MCF 10A (cell line): Measurements from ENCODE around the gene NRIP1. TPM values are rescaled to one million over a fixed set of nuclear protein-coding genes. Genes with fewer than 3 reads are reported as not detected.

Experiments
- BruUV-seq: library from RNA; stranded (reverse); fragments of 400-500 nt; replicated peaks from 2 replicates; lab custom pipeline; 2021; lab: Mats Ljungman, UMichigan
- CTCF ChIA-PET: fragments of 300-600 bp; sonication (Branson Sonifier 250); formaldehyde crosslinking; extraction: SDS; loops from one replicate; lab custom pipeline; 2021; ENCODE audit warnings: antibody characterized with exemption, inconsistent platforms; lab: Yijun Ruan, JAX
- POLR2A ChIA-PET: fragments of 300-600, 350-650 bp; sonication (Branson Sonifier 250); formaldehyde crosslinking; extraction: SDS; loops from one replicate; lab custom pipeline; 2020; ENCODE audit warnings: antibody characterized with exemption, inconsistent platforms; lab: Yijun Ruan, JAX
- DNase-seq: peaks from one replicate; pipeline ENCODE4 v3.0.0-alpha.2; 2018; ENCODE audit not compliant: unreplicated experiment
- H3K27ac Mint-ChIP-seq: one replicate; pipeline ENCODE4 v1.8.0; 2022; ENCODE audit warnings: mild to moderate bottlenecking, low read depth, mixed read lengths; ENCODE audit not compliant: unreplicated experiment
- H3K27me3 Mint-ChIP-seq: one replicate; pipeline ENCODE4 v1.8.0; 2022; ENCODE audit warnings: mixed read lengths; ENCODE audit not compliant: insufficient read depth, unreplicated experiment
- H3K36me3 Mint-ChIP-seq: one replicate; pipeline ENCODE4 v1.8.0; 2022; ENCODE audit warnings: mild to moderate bottlenecking, moderate library complexity, mixed read lengths; ENCODE audit not compliant: insufficient read depth, unreplicated experiment
- H3K4me1 Mint-ChIP-seq: one replicate; pipeline ENCODE4 v1.8.0; 2022; ENCODE audit warnings: mixed read lengths; ENCODE audit not compliant: insufficient read depth, unreplicated experiment
- H3K4me3 Mint-ChIP-seq: one replicate; pipeline ENCODE4 v1.8.0; 2022; ENCODE audit warnings: mild to moderate bottlenecking, moderate library complexity, mixed read lengths; ENCODE audit not compliant: unreplicated experiment
- H3K9me3 Mint-ChIP-seq: one replicate; pipeline ENCODE4 v1.8.0; 2022; ENCODE audit warnings: mixed read lengths; ENCODE audit not compliant: unreplicated experiment
- intact Hi-C: fragments of 100-400 bp; cut with micrococcal nuclease; formaldehyde crosslinking; loops from 2 replicates; pipeline ENCODE4 v1.14.1; 2022
- total RNA-seq: library from RNA; stranded (reverse); gene quantifications from 2 replicates; pipeline ENCODE4 v1.2.3, GENCODE V29; 2022
- TF ChIP-seq, protein P1 (sequence below): fragments of 200-600 bp; IDR thresholded peaks from one replicate; pipeline ENCODE4 v1.8.0; 2022; ENCODE audit warnings: antibody characterized with exemption, mild to moderate bottlenecking; ENCODE audit not compliant: unreplicated experiment

NRIP1 gene
- total RNA-seq, 1 experiment from 2014 or later = 31.4 TPM

GRCh38 chr21:15006594-15007230, 58.1 kb downstream of the NRIP1 start:
- CTCF ChIA-PET = interaction anchor here (0.8 to 1.0 kb wide), 2 partner anchors 133 to 476 kb away, joined by 3 to 4 read pairs; no protein-coding TSS in a partner anchor
- H3K4me3 Mint-ChIP-seq = no peak overlapping the region
- BruUV-seq = no TSS peak
- TF ChIP-seq, protein P1, sequence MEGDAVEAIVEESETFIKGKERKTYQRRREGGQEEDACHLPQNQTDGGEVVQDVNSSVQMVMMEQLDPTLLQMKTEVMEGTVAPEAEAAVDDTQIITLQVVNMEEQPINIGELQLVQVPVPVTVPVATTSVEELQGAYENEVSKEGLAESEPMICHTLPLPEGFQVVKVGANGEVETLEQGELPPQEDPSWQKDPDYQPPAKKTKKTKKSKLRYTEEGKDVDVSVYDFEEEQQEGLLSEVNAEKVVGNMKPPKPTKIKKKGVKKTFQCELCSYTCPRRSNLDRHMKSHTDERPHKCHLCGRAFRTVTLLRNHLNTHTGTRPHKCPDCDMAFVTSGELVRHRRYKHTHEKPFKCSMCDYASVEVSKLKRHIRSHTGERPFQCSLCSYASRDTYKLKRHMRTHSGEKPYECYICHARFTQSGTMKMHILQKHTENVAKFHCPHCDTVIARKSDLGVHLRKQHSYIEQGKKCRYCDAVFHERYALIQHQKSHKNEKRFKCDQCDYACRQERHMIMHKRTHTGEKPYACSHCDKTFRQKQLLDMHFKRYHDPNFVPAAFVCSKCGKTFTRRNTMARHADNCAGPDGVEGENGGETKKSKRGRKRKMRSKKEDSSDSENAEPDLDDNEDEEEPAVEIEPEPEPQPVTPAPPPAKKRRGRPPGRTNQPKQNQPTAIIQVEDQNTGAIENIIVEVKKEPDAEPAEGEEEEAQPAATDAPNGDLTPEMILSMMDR = no peak
- intact Hi-C loops = no loop called here
- POLR2A ChIA-PET = interaction anchor here (0.7 to 1.2 kb wide), 3 partner anchors 9 to 586 kb away, joined by 3 read pairs; no protein-coding TSS in a partner anchor
- H3K27ac Mint-ChIP-seq = no peak overlapping the region
- no peaks in the 10 kb centered on the region for H3K27me3 Mint-ChIP-seq
- DNase-seq = no peak
- peaks cover 8% of the 10 kb centered on the region for H3K36me3 Mint-ChIP-seq
- H3K9me3 Mint-ChIP-seq = peaks cover 7% of the 10 kb centered on the region
- H3K4me1 Mint-ChIP-seq = peaks cover 6% of the 10 kb centered on the region

- POLR2A ChIA-PET = interaction anchor here (0.6 kb wide), 1 partner anchor 38 kb away, joined by 4 read pairs; no protein-coding TSS in a partner anchor
- TF ChIP-seq, protein P1 = no peak
- H3K36me3 Mint-ChIP-seq = peaks cover 8% of the 10 kb centered on the region
- intact Hi-C loops = no loop called here
- H3K9me3 Mint-ChIP-seq = peaks cover 7% of the 10 kb centered on the region
- DNase-seq = no peak
- H3K27ac Mint-ChIP-seq = no peak overlapping the region
- no TSS peak for BruUV-seq
- H3K4me1 Mint-ChIP-seq = peaks cover 6% of the 10 kb centered on the region
- CTCF ChIA-PET = interaction anchor here (0.8 kb wide), 2 partner anchors 14 to 477 kb away, joined by 3 to 4 read pairs; no protein-coding TSS in a partner anchor
- H3K27me3 Mint-ChIP-seq = no peaks in the 10 kb centered on the region
- no peak overlapping the region for H3K4me3 Mint-ChIP-seq
Measured at GRCh38 chr21:15005391-15005790, 59.4 kb downstream of the NRIP1 start.

- Mint-ChIP-seq H3K27me3 (no peaks in the 10 kb centered on the region), H3K4me1 (peaks cover 11% of the 10 kb centered on the region), H3K27ac (no peak overlapping the region), H3K36me3 (peaks cover 8% of the 10 kb centered on the region), H3K9me3 (peaks cover 7% of the 10 kb centered on the region), H3K4me3 (no peak overlapping the region)
- TF ChIP-seq, protein P1 = no peak
- no TSS peak for BruUV-seq
- intact Hi-C loops = no loop called here
- CTCF ChIA-PET = interaction anchor here (0.8 kb wide), 2 partner anchors 14 to 478 kb away, joined by 3 to 4 read pairs; no protein-coding TSS in a partner anchor
- POLR2A ChIA-PET = no interaction called here
- DNase-seq = peak; percentile 5
Measured at GRCh38 chr21:15004721-15005370, 60.0 kb downstream of the NRIP1 start.

GRCh38 chr21:15003463-15004135, 61.2 kb downstream of the NRIP1 start:
- TF ChIP-seq, protein P1 = no peak
- Mint-ChIP-seq H3K4me1 (peaks cover 14% of the 10 kb centered on the region), H3K27me3 (no peaks in the 10 kb centered on the region), H3K4me3 (no peak overlapping the region), H3K27ac (no peak overlapping the region), H3K36me3 (peaks cover 8% of the 10 kb centered on the region), H3K9me3 (peaks cover 7% of the 10 kb centered on the region)
- BruUV-seq = no TSS peak
- intact Hi-C loops = no loop called here
- POLR2A ChIA-PET = no interaction called here
- CTCF ChIA-PET = interaction anchor here (1.2 kb wide), 1 partner anchor 9 kb away, joined by 3 read pairs; no protein-coding TSS in a partner anchor
- DNase-seq = no peak
